Neuronal stem cell (in vitro differentiated cells): Measurements from ENCODE around the gene TMCO6.

Experiments
- DNase-seq: peaks from one replicate; pipeline ENCODE4 v3.0.0-alpha.2; 2013; ENCODE audit warnings: low spot score
- H2AFZ ChIP-seq: one replicate; pipeline ENCODE4 v1.6.1; 2013; ENCODE audit warnings: mild to moderate bottlenecking, low read length, inconsistent platforms
- H2AK5ac ChIP-seq: 2 replicates; pipeline ENCODE4 v1.6.1; 2013; ENCODE audit warnings: low read depth, mild to moderate bottlenecking, inconsistent platforms, low read length, moderate library complexity, mixed read lengths
- H2BK120ac ChIP-seq: 2 replicates; pipeline ENCODE4 v1.6.1; 2013; ENCODE audit warnings: low read depth, mild to moderate bottlenecking, inconsistent platforms, low read length, moderate library complexity, mixed read lengths
- H2BK12ac ChIP-seq: one replicate; pipeline ENCODE4 v1.6.1; 2013; ENCODE audit warnings: low read length, inconsistent platforms
- H2BK15ac ChIP-seq: 2 replicates; pipeline ENCODE4 v1.6.1; 2013; ENCODE audit warnings: mild to moderate bottlenecking, low read length, inconsistent platforms, mixed read lengths
- H2BK5ac ChIP-seq: one replicate; pipeline ENCODE4 v1.6.1; 2013; ENCODE audit warnings: inconsistent platforms, mild to moderate bottlenecking, low read length, moderate library complexity
- H3K14ac ChIP-seq: one replicate; pipeline ENCODE4 v1.6.1; 2013; ENCODE audit warnings: low read length, inconsistent platforms
- H3K18ac ChIP-seq: 2 replicates; pipeline ENCODE4 v1.6.1; 2013; ENCODE audit warnings: low read length, inconsistent platforms
- H3K23ac ChIP-seq: 2 replicates; pipeline ENCODE4 v1.6.1; 2013; ENCODE audit warnings: low read depth, mild to moderate bottlenecking, mixed read lengths, low read length, inconsistent platforms; ENCODE audit not compliant: poor library complexity
- H3K27ac ChIP-seq: replicated peaks from 3 replicates; pipeline ENCODE4 v1.5.1; 2013; ENCODE audit warnings: low read length, inconsistent platforms
- H3K27me3 ChIP-seq, 3 experiments: 2 replicates each; pipeline ENCODE4 v1.6.1; 2013; ENCODE audit warnings: low read length in 3 of 3, mild to moderate bottlenecking in 2 of 3, inconsistent platforms in 1 of 3, low read depth in 1 of 3, mixed read lengths in 1 of 3, moderate library complexity in 1 of 3; ENCODE audit not compliant: control insufficient read depth in 3 of 3, insufficient read depth in 3 of 3
- H3K36me3 ChIP-seq, 2 donors: replicated peaks in 1 of 2; 2 replicates each; pipeline ENCODE4 v1.6.1; 2013; ENCODE audit warnings: low read length in 2 of 2; ENCODE audit not compliant: control insufficient read depth in 2 of 2, insufficient read depth in 2 of 2
- H3K4ac ChIP-seq: 2 replicates; pipeline ENCODE4 v1.6.1; 2013; ENCODE audit warnings: inconsistent platforms, mild to moderate bottlenecking, low read length, moderate library complexity
- H3K4me1 ChIP-seq, 2 donors: 1 replicate in 1 of 2; 2 replicates in 1 of 2; pipeline ENCODE4 v1.6.1; 2013; ENCODE audit warnings: low read length in 2 of 2, low read depth in 1 of 2; ENCODE audit not compliant: control insufficient read depth in 2 of 2, insufficient read depth in 1 of 2
- H3K4me2 ChIP-seq: one replicate; pipeline ENCODE4 v1.6.1; 2013; ENCODE audit warnings: mild to moderate bottlenecking, low read length, inconsistent platforms; ENCODE audit not compliant: insufficient read depth, poor library complexity, severe bottlenecking
- H3K4me3 ChIP-seq, 2 donors: 2 replicates each; pipeline ENCODE4 v1.5.1; 2013; ENCODE audit warnings: low read length in 2 of 2, mild to moderate bottlenecking in 2 of 2, inconsistent platforms in 1 of 2, moderate library complexity in 1 of 2
- H3K79me1 ChIP-seq: one replicate; pipeline ENCODE4 v1.6.1; 2013; ENCODE audit warnings: low read depth, mild to moderate bottlenecking, inconsistent platforms, low read length, moderate library complexity
- H3K9ac ChIP-seq: one replicate; pipeline ENCODE4 v1.6.1; 2013; ENCODE audit warnings: mild to moderate bottlenecking, low read depth, low read length, inconsistent platforms; ENCODE audit not compliant: poor library complexity
- H3K9me3 ChIP-seq, 2 donors: replicated peaks in 1 of 2; 2 replicates each; pipeline versions ENCODE3 to v1.6.1; 2013; ENCODE audit warnings: low read length in 2 of 2, mild to moderate bottlenecking in 2 of 2, inconsistent platforms in 1 of 2, low read depth in 1 of 2, mixed read lengths in 1 of 2, moderate library complexity in 1 of 2; ENCODE audit not compliant: control insufficient read depth in 2 of 2, insufficient read depth in 1 of 2
- H4K8ac ChIP-seq: one replicate; pipeline ENCODE4 v1.6.1; 2013; ENCODE audit warnings: low read depth, mild to moderate bottlenecking, inconsistent platforms, low read length, moderate library complexity
- H4K91ac ChIP-seq: one replicate; pipeline ENCODE4 v1.6.1; 2013; ENCODE audit warnings: low read length, low read depth, mild to moderate bottlenecking, inconsistent platforms; ENCODE audit not compliant: poor library complexity
- WGBS, 2 donors: extraction: QIAGEN DNeasy Blood & Tissue Kit; methylation state at CpG; one replicate each; pipeline ENCODE4 v1.1.7; 2013; ENCODE audit warnings: missing lambda C conversion rate in 2 of 2, mixed read lengths in 1 of 2; ENCODE audit not compliant: insufficient read length in 2 of 2, insufficient replicate concordance in 1 of 2; ENCODE audit errors: extremely low coverage in 2 of 2; 5-methylcytosine and 5-hydroxymethylcytosine counted together

The TMCO6 gene

GRCh38 chr5:140674629-140675028 lies 35.4 kb downstream of the TMCO6 start:
- Histone ChIP-seq H3K27me3 (no peaks in the 10 kb centered on the region), H3K9ac (no peak overlapping the region), H3K4me2 (no peak overlapping the region), H4K8ac (no peak overlapping the region), H2BK5ac (no peak overlapping the region), H3K18ac (no peak overlapping the region), H3K4ac (no peak overlapping the region), H3K4me1 (no peaks in the 10 kb centered on the region), H3K14ac (no peak overlapping the region), H4K91ac (no peak overlapping the region), H3K23ac (no peak overlapping the region), H3K79me1 (no peaks in the 10 kb centered on the region), H3K9me3 (no peaks in the 10 kb centered on the region), H3K36me3 (peaks cover 44 to 90% of the 10 kb centered on the region in 2 donors), H3K27ac (no peak overlapping the region), H3K4me3 (no peak overlapping the region), H2BK120ac (no peak overlapping the region), H2AK5ac (no peak overlapping the region), H2AFZ (no peak overlapping the region), H2BK12ac (no peak overlapping the region), H2BK15ac (no peak overlapping the region)
- DNase-seq = no peak
- no CpG with 5 or more reads among the region's 4 CpGs for WGBS, 2 donors

GRCh38 chr5:140677947-140678346 lies 38.7 kb downstream of the TMCO6 start:
- H3K27ac ChIP-seq = no peak overlapping the region
- H3K4me2 ChIP-seq = no peak overlapping the region
- no peak overlapping the region for H3K23ac ChIP-seq
- no peak overlapping the region for H4K91ac ChIP-seq
- no peak overlapping the region for H3K4ac ChIP-seq
- no peak overlapping the region for H3K4me3 ChIP-seq
- H3K9me3 ChIP-seq = no peaks in the 10 kb centered on the region
- no peak overlapping the region for H3K14ac ChIP-seq
- no peak overlapping the region for H2BK120ac ChIP-seq
- no peak overlapping the region for H3K18ac ChIP-seq
- no peak for DNase-seq
- no peak overlapping the region for H2BK12ac ChIP-seq
- H3K4me1 ChIP-seq = no peaks in the 10 kb centered on the region
- no peaks in the 10 kb centered on the region for H3K27me3 ChIP-seq
- H2AK5ac ChIP-seq = no peak overlapping the region
- H3K9ac ChIP-seq = no peak overlapping the region
- H2BK5ac ChIP-seq = no peak overlapping the region
- no CpG with 5 or more reads among the region's 3 CpGs for WGBS, 2 donors
- H4K8ac ChIP-seq = no peak overlapping the region
- no peaks in the 10 kb centered on the region for H3K79me1 ChIP-seq
- no peak overlapping the region for H2AFZ ChIP-seq
- no peak overlapping the region for H2BK15ac ChIP-seq
- H3K36me3 ChIP-seq = peaks cover 44 to 93% of the 10 kb centered on the region in 2 donors

GRCh38 chr5:140678993-140679392 lies 39.7 kb downstream of the TMCO6 start:
- Histone ChIP-seq H3K36me3 (peaks cover 41 to 91% of the 10 kb centered on the region in 2 donors), H3K27ac (no peak overlapping the region), H3K4me2 (no peak overlapping the region), H3K9ac (no peak overlapping the region), H3K9me3 (no peaks in the 10 kb centered on the region), H2BK12ac (no peak overlapping the region), H3K14ac (no peak overlapping the region), H3K18ac (no peak overlapping the region), H4K91ac (no peak overlapping the region), H2AFZ (no peak overlapping the region), H2BK15ac (no peak overlapping the region), H3K4me3 (no peak overlapping the region), H2BK120ac (no peak overlapping the region), H3K27me3 (no peaks in the 10 kb centered on the region), H3K4ac (no peak overlapping the region), H3K4me1 (no peaks in the 10 kb centered on the region), H3K23ac (no peak overlapping the region), H3K79me1 (no peaks in the 10 kb centered on the region), H2BK5ac (no peak overlapping the region), H4K8ac (no peak overlapping the region), H2AK5ac (no peak overlapping the region)
- no CpG with 5 or more reads among the region's 7 CpGs for WGBS, 2 donors
- DNase-seq = no peak

GRCh38 chr5:140690376-140690932 lies 51.2 kb downstream of the TMCO6 start:
- Histone ChIP-seq H2BK12ac (no peak overlapping the region), H3K4me3 (peak overlapping the region; percentile 64 to 94), H3K27me3 (no peaks in the 10 kb centered on the region), H3K4me1 (peaks cover 2 to 4% of the 10 kb centered on the region in 2 donors), H2AK5ac (no peak overlapping the region), H4K8ac (no peak overlapping the region), H3K36me3 (peaks cover 12 to 59% of the 10 kb centered on the region in 2 donors), H3K18ac (no peak overlapping the region), H2BK5ac (no peak overlapping the region), H4K91ac (no peak overlapping the region), H3K9ac (peak overlapping the region; percentile 96), H3K23ac (no peak overlapping the region), H3K4ac (no peak overlapping the region), H2BK15ac (no peak overlapping the region), H3K4me2 (peak overlapping the region; percentile 73), H3K79me1 (no peaks in the 10 kb centered on the region), H3K14ac (no peak overlapping the region), H3K27ac (peak overlapping the region; percentile 73), H2BK120ac (no peak overlapping the region), H3K9me3 (no peaks in the 10 kb centered on the region), H2AFZ (peak overlapping the region; percentile 86)
- WGBS, 2 donors = no CpG with 5 or more reads among the region's 8 CpGs
- no peak for DNase-seq
